EL (cell line): Measurements from ENCODE around the gene TRAM2.
"Not testable (repeated sequence)": the region's sequence is repeated elsewhere in the genome, so short reads cannot be mapped to it uniquely, and the experiment has no call there.

Experiments
- DNase-seq: peaks from one replicate; pipeline ENCODE4 v3.0.0-alpha.2; 2016

The TRAM2 gene

DNA sequence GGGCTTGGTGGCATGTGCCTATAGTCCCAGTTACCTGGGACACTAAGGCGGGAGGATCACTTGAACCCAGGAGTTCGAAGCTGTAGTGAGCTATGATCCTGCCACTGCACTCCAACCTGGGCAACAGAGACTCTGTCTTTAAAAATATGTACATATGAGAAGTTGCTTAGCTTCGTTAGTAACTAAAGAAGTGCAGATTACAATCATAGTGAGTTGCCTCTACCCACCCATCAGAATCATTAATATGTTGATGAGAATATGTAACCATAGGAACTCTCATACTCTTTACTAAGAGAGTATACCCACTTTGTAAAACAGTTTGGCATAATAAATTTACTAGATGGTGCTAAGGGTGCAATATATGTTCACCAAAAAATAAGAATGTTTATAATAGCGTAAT is 102.7 kb downstream of the TRAM2 start:
- DNase-seq, result no peak

DNA sequence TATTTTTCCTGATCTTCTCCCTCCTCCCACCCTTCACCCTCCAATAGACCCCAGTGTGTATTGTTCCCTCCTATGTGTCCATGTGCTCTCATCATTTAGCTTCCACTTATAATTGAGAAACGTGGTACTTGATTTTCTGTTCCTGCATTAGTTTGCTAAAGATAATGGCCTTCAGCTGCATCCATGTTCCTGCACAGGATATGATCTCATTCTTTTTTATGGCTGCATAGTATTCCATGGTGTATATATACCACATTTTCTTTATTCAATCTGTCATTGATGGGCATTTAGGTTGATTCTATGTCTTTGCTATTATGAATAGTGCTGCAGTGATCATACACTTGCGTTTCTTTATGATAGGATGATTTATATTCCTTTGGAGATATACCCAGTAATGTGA is 115.7 kb downstream of the TRAM2 start:
- DNase-seq, result not testable (repeated sequence)

DNA sequence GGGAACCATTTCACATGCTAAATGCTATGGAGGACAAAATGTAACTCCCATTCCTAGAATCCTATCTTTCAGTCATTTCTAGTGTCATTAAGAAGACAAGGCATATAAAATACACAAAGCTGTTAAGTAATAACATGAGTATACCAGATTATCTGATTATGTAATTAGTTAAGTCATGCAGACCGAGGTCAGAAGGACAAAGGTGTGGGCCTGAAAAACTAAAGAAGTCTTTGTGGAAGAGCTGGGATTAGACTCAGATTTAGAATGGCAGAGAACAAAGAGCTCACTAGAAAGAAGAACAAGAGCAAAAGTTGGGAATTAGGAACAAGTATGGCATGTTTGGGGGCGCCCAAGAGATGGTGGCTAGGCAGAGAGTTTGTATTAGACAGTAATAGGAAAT is 119.8 kb downstream of the TRAM2 start:
- no peak for DNase-seq

DNA sequence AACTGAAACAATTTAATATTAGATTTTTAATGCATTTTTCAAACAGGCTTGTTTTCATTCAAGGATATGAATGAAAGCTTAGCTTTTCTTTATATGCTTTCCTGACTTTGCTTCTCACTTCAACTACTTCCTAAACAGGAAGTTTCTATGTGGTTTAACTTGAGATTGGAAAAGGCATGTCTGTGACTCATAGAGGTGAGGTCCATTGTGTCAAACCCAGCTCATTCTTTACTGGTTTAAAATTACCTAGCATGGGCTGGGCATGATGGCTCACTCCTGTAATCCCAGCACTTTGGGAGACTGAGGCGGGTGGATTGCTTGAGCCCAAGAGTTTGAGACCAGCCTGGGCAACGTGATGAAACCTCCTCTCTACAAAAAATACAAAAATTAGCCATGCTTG is 122.3 kb downstream of the TRAM2 start:
- peak; percentile 17 for DNase-seq
